ENCODE data around the gene EIF4A3.

The EIF4A3 gene

GRCh38 chr17:80147035-80147822, at the start of gene EIF4A3:
Gene EIF4A3, minus strand, starts transcription at chr17:80147128. Its CDS starts 167 bp downstream, at chr17:80146961.
- no peak for TF ChIP-seq SNAI2 (CRISPR knock-in tag; IDR thresholded peaks at IDR 0.05)
- TF ChIP-seq PATZ1 (CRISPR knock-in tag; IDR thresholded peaks at IDR 0.05; ENCODE audit: borderline replicate concordance): peak; percentile 57; the same call in 1 of the 2 replicates
- TF ChIP-seq, protein P1, sequence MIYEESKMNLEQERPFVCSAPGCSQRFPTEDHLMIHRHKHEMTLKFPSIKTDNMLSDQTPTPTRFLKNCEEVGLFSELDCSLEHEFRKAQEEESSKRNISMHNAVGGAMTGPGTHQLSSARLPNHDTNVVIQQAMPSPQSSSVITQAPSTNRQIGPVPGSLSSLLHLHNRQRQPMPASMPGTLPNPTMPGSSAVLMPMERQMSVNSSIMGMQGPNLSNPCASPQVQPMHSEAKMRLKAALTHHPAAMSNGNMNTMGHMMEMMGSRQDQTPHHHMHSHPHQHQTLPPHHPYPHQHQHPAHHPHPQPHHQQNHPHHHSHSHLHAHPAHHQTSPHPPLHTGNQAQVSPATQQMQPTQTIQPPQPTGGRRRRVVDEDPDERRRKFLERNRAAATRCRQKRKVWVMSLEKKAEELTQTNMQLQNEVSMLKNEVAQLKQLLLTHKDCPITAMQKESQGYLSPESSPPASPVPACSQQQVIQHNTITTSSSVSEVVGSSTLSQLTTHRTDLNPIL (CRISPR knock-in tag; IDR thresholded peaks at IDR 0.05; ENCODE audit: low read depth): no peak
- TF ChIP-seq ZC3H10 (CRISPR knock-in tag; IDR thresholded peaks at IDR 0.05): no peak
- 0 out of 2 replicates have a peak, but pooled peaks have one; percentile 18 for TF ChIP-seq ZFP3 (CRISPR knock-in tag; IDR thresholded peaks at IDR 0.05)
- ATAC-seq: peak; percentile 91

- ATAC-seq: no peak
- no peak for TF ChIP-seq TCF4 (CRISPR knock-in tag; IDR thresholded peaks at IDR 0.05; ENCODE audit: borderline replicate concordance)
- TF ChIP-seq, protein P2, sequence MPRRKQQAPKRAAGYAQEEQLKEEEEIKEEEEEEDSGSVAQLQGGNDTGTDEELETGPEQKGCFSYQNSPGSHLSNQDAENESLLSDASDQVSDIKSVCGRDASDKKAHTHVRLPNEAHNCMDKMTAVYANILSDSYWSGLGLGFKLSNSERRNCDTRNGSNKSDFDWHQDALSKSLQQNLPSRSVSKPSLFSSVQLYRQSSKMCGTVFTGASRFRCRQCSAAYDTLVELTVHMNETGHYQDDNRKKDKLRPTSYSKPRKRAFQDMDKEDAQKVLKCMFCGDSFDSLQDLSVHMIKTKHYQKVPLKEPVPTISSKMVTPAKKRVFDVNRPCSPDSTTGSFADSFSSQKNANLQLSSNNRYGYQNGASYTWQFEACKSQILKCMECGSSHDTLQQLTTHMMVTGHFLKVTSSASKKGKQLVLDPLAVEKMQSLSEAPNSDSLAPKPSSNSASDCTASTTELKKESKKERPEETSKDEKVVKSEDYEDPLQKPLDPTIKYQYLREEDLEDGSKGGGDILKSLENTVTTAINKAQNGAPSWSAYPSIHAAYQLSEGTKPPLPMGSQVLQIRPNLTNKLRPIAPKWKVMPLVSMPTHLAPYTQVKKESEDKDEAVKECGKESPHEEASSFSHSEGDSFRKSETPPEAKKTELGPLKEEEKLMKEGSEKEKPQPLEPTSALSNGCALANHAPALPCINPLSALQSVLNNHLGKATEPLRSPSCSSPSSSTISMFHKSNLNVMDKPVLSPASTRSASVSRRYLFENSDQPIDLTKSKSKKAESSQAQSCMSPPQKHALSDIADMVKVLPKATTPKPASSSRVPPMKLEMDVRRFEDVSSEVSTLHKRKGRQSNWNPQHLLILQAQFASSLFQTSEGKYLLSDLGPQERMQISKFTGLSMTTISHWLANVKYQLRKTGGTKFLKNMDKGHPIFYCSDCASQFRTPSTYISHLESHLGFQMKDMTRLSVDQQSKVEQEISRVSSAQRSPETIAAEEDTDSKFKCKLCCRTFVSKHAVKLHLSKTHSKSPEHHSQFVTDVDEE (CRISPR knock-in tag; IDR thresholded peaks at IDR 0.05): no peak
Observed at GRCh38 chr17:80196652-80197051, 49.7 kb upstream of the EIF4A3 start.

DNA sequence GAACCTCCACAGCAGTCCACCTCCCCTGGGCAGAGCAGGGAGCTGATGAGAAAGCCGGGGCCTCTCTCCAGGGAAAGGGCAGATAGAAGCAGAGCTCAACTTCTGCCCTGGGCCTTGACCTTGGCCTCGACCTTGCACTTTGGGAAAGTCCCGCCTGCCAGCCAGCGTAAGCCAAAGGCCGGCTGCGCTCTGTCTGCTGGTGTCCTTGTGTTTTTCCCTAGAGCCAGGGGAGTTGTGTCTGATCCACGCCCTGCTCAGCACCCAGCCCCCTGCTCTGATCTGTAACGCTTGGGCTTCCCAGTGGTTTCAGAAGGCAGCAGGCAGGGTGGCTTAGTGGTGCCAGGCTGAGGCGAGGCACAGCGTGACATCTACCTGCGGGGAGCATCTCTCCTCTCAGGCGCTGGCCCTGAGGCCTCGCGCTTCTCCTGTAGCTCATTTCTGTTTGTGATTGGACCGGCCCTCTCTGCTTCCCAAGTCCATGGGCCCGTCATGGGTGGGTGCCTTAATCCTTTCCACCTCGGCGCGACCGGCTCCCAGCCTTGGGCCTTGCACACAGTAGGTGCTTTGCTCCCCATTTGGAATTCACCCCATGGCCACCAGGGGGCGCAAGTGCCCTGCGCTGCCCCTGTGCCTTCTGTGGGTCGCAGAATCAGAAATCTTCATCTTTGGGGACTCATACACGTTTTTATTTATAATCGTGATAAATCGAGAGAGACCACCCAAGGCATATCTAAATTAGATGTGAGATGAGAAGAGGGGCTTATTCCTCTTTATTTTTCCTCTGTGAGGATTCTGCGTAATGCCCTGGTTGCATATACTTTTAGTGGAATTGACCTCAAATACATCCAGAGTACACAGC, 49.0 kb upstream of the EIF4A3 start:
- no peak for TF ChIP-seq ISL1 (CRISPR knock-in tag; IDR thresholded peaks at IDR 0.05)
- TF ChIP-seq CSDC2 (CRISPR knock-in tag; IDR thresholded peaks at IDR 0.05): no peak
- no peak for TF ChIP-seq TOX (CRISPR knock-in tag; IDR thresholded peaks at IDR 0.05; ENCODE audit: borderline replicate concordance)
- no peak for TF ChIP-seq BACH2 (CRISPR knock-in tag; IDR thresholded peaks at IDR 0.05; ENCODE audit: borderline replicate concordance)
- TF ChIP-seq TCF4 (CRISPR knock-in tag; IDR thresholded peaks at IDR 0.05; ENCODE audit: borderline replicate concordance): no peak
- TF ChIP-seq PPARA (CRISPR knock-in tag; IDR thresholded peaks at IDR 0.05; ENCODE audit: borderline replicate concordance): no peak
- TF ChIP-seq PATZ1 (CRISPR knock-in tag; IDR thresholded peaks at IDR 0.05; ENCODE audit: borderline replicate concordance): no peak
- no peak for ATAC-seq

DNA sequence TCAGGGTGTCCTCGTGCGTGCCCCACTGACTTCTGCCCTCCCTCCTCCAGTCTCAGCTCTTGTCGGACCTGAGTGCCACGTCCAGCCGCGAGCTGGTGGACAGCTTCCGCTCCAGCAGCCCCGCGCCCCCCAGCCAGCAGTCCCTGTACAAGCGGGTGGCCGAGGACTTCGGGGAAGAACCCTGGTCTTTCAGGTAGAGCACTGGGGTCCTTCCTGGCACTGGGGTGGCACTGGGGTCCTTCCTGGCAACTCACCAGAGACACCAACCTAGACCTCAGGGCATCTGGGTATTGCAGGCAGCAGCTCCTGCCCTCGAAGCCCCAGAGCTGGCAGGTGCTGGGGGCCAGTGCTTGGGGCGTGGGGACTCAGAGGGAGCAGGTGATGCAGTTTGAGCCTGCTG, 48.2 kb upstream of the EIF4A3 start:
- no peak for ATAC-seq
- TF ChIP-seq CSRNP3 (CRISPR knock-in tag; IDR thresholded peaks at IDR 0.05): no peak
- no peak for TF ChIP-seq PATZ1 (CRISPR knock-in tag; IDR thresholded peaks at IDR 0.05; ENCODE audit: borderline replicate concordance)
- TF ChIP-seq POU6F1 (CRISPR knock-in tag; IDR thresholded peaks at IDR 0.05; ENCODE audit: borderline replicate concordance, low read depth): no peak
- no peak for TF ChIP-seq TCF4 (CRISPR knock-in tag; IDR thresholded peaks at IDR 0.05; ENCODE audit: borderline replicate concordance)
- no peak for TF ChIP-seq OSR1 (CRISPR knock-in tag; IDR thresholded peaks at IDR 0.05)

Data from SK-N-SH treated with all-trans-retinoic acid at 6 μM for 48 hours (cell line).